ENCODE data around the gene LCE1D.

LCE1D gene

DNA sequence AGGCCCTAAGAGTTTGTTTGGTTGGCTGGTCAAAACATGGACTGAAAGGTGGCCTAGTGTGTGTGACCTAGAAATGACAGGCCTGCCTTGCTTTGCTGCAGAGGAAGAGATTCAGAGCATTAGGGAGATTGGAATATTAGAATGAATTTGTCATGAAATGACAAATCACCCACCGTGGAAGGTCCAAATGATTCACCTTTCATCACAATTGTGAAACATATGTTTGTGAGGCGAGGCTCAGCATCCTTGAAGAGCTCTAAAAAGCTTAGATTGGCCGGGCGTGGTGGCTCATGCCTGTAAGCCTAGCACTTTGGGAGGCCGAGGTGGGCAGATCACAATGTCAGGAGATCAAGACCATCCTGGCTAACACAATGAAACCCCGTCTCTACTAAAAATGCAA lies 20.8 kb downstream of the LCE1D start:
- no peak for DNase-seq

DNA sequence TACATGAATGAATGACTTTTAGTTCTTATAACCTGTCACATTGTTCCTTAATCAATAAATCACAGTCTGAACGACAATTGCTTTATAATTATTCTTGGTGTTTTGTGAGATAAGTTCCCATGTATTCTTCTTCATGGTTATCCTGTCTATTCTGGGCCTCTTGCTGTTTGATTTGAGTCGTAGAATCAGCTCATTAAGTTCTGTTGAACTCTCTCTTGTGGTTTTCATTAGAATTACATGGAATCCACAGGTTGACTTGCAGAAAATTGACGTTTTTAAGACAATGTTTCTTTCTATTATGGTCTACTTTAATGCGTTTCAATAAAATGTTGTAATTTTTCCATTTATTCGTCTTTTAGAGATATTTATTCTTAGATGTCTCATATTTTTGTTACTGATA lies 26.8 kb downstream of the LCE1D start:
- DNase-seq = no peak

DNA sequence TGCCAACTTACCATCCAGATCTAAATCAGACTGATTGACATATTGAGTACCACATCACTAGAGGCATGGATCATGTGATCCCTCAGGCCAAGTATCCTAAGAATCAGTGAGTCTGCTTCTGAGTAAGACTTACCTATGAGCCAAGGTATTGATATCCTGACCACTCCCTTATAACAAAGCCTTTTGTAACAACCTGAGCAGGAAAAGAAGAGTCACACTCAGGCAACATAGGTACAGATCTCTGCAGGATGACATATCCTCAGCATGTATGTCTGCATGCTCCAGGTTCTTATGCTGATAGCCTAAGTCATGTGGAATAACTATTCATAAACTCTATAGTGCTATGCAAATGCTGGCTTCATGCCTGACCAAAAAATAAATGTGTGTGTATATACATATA lies 28.4 kb downstream of the LCE1D start:
- no peak for DNase-seq

DNA sequence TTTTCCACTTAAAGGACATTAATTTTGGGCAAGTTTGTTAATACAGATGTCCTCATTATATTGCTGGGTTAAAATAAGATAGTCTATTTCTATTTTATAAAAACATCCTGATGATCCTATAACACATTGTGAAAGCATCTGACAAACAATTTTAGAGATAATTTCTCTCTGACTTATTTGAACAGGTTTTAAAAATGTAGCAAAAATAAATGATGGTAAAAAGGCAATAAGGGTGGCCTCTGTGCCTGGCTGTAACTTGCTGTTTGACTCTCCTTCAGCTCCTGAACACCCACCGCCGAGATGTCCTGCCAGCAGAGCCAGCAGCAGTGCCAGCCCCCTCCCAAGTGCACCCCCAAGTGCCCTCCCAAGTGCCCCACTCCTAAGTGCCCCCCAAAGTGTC lies 30.7 kb downstream of the LCE1D start, which contains the start of gene LCE1A:
Gene LCE1A, plus strand, starts transcription at position 301 of the 400 bp plus-strand sequence. Its CDS starts 0 bp downstream, at position 301.
- no peak for DNase-seq

DNA sequence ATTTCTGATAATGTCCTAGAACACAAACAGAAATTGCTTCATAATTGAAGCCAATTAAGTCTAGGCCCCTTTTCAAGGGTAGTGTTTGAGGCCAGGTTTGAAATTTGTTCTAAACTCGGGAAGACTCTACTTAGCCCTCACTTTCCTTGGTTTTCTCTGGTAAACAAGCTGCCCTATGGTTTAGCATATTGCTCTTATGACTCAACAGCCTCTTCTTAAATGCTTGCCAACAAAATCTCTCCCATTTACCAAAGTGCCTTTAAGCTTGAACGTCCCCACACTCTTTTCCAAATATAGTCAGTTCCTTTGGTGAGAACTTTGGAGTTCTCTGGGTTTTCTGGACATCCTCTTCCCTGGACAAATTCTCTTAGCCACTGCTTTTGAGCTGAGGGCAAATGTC lies 40.3 kb downstream of the LCE1D start:
- no peak for DNase-seq

DNA sequence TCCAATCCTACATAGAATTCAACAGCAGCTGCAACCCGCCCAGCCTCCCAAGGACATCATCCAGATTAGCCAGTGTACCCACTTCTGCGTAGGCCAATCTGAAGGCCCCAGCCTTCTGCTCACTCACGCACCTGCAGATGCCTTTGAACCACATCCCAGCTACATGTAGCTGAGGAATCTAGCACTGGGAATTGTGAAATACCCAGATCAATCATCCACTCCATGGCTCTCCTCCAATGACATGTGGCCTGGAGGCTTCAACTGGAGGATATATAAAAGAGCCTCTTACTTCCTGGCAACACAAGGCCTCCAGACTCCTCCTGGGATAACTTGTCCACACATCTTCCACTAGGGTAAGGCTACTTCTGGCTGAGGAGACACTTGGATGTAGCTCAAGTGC lies 46.0 kb downstream of the LCE1D start, which contains the start of gene LCE6A:
Gene LCE6A, plus strand, starts transcription at position 301 of the 400 bp plus-strand sequence. CDS start 665 bp downstream, outside the sequence.
- DNase-seq = no peak
